SKM-1 (cell line): ENCODE data around the gene CACNA1E.
A peak's percentile ranks its signal among the peaks of the same experiment; 100 is the strongest.

Experiments
- DNase-seq: peaks from one replicate; lab custom pipeline; 2025; ENCODE audit not compliant: unreplicated experiment; lab: John Stamatoyannopoulos, UW

The CACNA1E gene

GRCh38 chr1:181482521-181483284 is 614 bp upstream of the CACNA1E start:
- no peak for DNase-seq

GRCh38 chr1:181484821-181485220 is 1.5 kb downstream of the CACNA1E start:
- DNase-seq: no peak

- DNase-seq: no peak
Measured at GRCh38 chr1:181485287-181486097, 2.2 kb downstream of the CACNA1E start.

GRCh38 chr1:181486098-181486420 is 2.7 kb downstream of the CACNA1E start:
- no peak for DNase-seq

GRCh38 chr1:181488866-181489265 is 5.5 kb downstream of the CACNA1E start:
- DNase-seq: no peak

- DNase-seq: no peak
Measured at GRCh38 chr1:181490276-181490675, 7.0 kb downstream of the CACNA1E start.

GRCh38 chr1:181490740-181491712 is 7.7 kb downstream of the CACNA1E start:
- no peak for DNase-seq

GRCh38 chr1:181493166-181493565 is 9.8 kb downstream of the CACNA1E start:
- DNase-seq: no peak

- no peak for DNase-seq
Measured at GRCh38 chr1:181493885-181494284, 10.6 kb downstream of the CACNA1E start.

- DNase-seq: no peak
Measured at GRCh38 chr1:181496759-181497158, 13.4 kb downstream of the CACNA1E start.

GRCh38 chr1:181497870-181498269 is 14.6 kb downstream of the CACNA1E start:
- DNase-seq: no peak

- DNase-seq: no peak
Measured at GRCh38 chr1:181499825-181500224, 16.5 kb downstream of the CACNA1E start.

GRCh38 chr1:181500636-181501035 is 17.3 kb downstream of the CACNA1E start:
- no peak for DNase-seq

- no peak for DNase-seq
Measured at GRCh38 chr1:181501612-181502011, 18.3 kb downstream of the CACNA1E start.

GRCh38 chr1:181503171-181503810 is 20.0 kb downstream of the CACNA1E start:
- DNase-seq: peak; percentile 65

GRCh38 chr1:181504399-181504842 is 21.1 kb downstream of the CACNA1E start:
- peak; percentile 81 for DNase-seq

GRCh38 chr1:181506563-181507353 is 23.4 kb downstream of the CACNA1E start:
- peak; percentile 54 for DNase-seq

- DNase-seq: no peak
Measured at GRCh38 chr1:181508486-181509165, 25.3 kb downstream of the CACNA1E start.

- DNase-seq: no peak
Measured at GRCh38 chr1:181513786-181514297, 30.5 kb downstream of the CACNA1E start.
